ENCODE data around the gene LRP1B.

GRCh38 chr2:140491876-140492275 lies 1638.9 kb downstream of the LRP1B start:
- TF ChIP-seq EZH2 (IDR thresholded peaks at IDR 0.05; ENCODE audit: insufficient read depth, poor library complexity, severe bottlenecking) (no peak), EZH2phosphoT487 (IDR thresholded peaks at IDR 0.05; ENCODE audit: insufficient read depth, low read depth) (no peak)
